GM13976 (cell line): ENCODE measurements around the gene TRIM2.

ENCODE experiments used
- DNase-seq: peaks from one replicate; pipeline ENCODE4 v3.0.0; 2012; ENCODE audit warnings: low spot score
- in situ Hi-C: fragments of 300-500 bp; cut with MboI; formaldehyde crosslinking; loops from one replicate; pipeline ENCODE4 v1.12.0; 2022; ENCODE audit warnings: low sequenced_read_pairs, mixed read lengths, inconsistent platforms; ENCODE audit not compliant: unreplicated experiment
- TF ChIP-seq, protein P1 (sequence below): IDR thresholded peaks from 2 replicates; pipeline ENCODE4 v1.5.1; 2012; ENCODE audit warnings: borderline replicate concordance, mild to moderate bottlenecking; ENCODE audit not compliant: insufficient read depth; ENCODE audit errors: extremely low read depth, missing control alignments, control extremely low read depth

The TRIM2 gene

DNA sequence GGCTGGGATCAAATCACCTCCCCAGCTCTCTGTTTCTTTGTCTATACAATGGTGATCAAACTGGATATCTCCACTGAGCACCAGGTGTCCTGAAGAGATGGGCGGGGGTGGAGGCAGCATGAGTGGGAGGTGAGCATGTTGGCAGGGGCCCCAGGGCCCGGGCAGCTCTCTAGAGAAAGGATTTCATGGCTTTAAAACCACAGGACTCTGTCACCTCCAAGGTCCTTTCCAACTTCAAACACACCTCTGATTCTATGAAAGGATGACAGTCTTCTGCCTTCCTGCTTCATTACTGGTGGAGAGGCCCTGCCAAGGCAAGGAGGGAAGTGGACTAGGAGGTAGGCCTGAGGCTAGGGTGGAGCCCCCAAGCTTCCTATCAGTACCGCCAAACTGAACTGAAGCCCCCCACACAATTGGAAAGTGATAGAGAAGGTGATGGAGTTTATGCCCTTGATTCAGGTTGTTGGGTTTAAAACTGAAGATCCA, 38.6 kb downstream of the TRIM2 start:
- no peak for DNase-seq
- TF ChIP-seq, protein P1, sequence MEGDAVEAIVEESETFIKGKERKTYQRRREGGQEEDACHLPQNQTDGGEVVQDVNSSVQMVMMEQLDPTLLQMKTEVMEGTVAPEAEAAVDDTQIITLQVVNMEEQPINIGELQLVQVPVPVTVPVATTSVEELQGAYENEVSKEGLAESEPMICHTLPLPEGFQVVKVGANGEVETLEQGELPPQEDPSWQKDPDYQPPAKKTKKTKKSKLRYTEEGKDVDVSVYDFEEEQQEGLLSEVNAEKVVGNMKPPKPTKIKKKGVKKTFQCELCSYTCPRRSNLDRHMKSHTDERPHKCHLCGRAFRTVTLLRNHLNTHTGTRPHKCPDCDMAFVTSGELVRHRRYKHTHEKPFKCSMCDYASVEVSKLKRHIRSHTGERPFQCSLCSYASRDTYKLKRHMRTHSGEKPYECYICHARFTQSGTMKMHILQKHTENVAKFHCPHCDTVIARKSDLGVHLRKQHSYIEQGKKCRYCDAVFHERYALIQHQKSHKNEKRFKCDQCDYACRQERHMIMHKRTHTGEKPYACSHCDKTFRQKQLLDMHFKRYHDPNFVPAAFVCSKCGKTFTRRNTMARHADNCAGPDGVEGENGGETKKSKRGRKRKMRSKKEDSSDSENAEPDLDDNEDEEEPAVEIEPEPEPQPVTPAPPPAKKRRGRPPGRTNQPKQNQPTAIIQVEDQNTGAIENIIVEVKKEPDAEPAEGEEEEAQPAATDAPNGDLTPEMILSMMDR = no peak
- in situ Hi-C loops = no loop called here

DNA sequence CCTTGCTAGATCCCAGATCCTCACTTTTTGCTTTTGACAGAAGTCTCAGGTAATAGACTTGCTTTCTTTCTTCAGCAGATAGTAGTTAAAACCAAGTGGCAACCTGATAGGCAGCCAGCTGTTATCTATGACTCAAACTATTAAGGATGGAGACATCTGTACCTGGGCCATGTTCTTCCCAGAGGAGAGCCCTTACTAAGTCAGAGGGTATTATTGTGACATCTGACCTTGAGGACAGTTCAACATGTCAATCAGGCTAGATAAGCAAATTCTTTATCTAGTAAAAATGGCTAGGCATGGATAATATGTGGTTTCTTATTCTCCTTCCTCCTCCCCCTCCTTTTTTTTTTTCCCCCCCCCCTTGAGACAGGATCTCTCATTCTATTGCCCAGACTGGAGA, 39.2 kb downstream of the TRIM2 start:
- DNase-seq = no peak
- TF ChIP-seq, protein P1 = no peak
- in situ Hi-C loops = no loop called here

DNA sequence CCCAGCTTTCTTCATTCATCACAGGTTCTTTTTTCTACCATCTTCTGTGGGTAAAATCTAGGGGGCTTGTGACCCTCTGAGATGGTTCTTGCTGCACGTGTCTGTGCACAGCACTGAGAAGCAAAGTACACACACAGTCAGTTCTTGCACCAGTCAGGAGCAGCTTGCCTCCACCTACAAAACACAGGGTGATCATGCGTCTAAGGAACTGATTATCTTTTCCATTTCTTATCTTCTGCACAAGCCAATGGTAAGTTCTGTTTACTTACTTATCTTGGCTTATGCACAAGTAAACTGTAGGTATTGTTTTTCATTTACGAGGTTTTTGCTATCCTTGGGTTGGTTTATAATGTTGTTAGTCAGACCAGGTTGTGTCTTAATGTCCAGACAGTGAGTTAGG, 40.7 kb downstream of the TRIM2 start:
- TF ChIP-seq, protein P1 = no peak
- no peak for DNase-seq

DNA sequence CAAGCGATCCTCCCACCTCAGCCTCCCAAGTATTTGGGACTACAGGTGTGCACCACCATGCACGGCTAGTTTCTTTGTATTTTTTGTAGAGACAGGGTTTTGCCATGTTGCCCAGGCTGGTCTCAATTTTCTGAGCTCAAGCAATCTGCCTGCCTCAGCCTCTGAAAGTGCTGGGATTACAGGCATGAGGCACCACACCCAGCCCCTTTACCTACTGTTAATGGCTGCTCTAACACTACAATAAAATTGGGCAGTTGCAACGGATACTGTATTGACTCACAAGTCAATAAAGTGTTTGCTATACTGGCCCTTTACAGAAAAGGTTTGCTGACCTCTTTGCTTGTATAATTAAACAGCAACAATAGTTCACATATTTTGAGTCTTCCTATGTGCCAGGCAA, 41.5 kb downstream of the TRIM2 start:
- TF ChIP-seq, protein P1 = no peak
- no peak for DNase-seq
- in situ Hi-C loops = no loop called here

More for the DNA sequence above, 40.7 kb downstream of the TRIM2 start:
- in situ Hi-C loops = no loop called here

DNA sequence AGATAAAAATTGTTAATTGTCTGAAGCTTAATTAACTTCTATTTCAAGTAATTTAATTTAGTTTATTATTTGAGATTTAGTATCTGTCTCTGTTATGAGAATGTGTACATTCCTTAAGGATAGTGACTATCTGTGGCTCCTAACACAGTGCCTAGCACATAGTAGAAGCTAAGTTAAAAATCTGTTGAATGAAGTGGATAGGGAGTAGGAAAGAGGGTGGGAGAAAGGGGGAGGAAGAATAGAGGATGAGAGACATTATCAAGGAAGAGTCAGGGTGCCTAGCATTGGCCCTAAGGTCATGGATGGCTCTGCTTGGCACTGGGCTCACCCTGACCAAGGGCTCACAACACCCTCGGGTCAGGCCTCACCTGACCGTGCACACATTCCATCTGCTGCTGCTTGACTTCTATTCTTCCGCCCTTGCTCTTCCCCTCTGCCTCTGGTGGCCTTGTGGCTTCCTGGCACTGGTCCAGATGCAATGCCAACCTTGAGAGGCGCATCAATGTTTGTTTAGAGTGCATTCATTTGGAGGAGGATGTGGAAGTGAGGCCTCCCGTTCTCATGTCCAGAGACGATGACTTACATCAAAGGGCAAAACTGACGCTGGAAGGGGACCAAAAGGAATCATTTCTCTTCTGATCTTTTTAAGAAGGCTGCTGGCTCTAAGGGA, 42.3 kb downstream of the TRIM2 start:
- in situ Hi-C loops = no loop called here
- DNase-seq = no peak
- TF ChIP-seq, protein P1 = no peak

DNA sequence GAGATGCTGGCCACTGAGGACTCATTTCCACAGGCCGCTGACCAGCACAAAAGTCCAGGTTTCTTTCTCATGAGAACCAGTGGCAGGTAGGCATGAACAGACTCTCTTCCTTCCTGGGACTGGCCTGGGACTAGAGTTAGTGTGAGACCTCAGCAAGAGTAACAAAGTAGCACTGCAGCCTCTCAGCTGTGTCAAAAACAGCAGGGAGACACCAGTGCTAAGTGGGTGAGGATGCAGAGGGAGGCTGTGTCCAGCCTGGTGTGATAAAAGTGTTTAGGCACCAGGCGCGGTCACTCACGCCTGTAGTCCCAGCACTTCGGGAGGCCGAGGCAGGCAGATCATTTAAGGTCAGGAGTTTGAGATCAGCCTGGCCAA, 42.9 kb downstream of the TRIM2 start:
- DNase-seq = no peak
- in situ Hi-C loops = no loop called here
- TF ChIP-seq, protein P1 = no peak
